PC-3 (cell line): ENCODE data around the gene ATXN10. TPM values are rescaled to one million over a fixed set of nuclear protein-coding genes. Genes with fewer than 3 reads are reported as not detected.
"Not testable (repeated sequence)": the region's sequence is repeated elsewhere in the genome, so short reads cannot be mapped to it uniquely, and the experiment has no call there.

Experiments
- ATAC-seq: fragments of 200-7000 bp; cut with Tn5 transposase; 2 replicates; pipeline ENCODE4 v1.9.1; 2020; ENCODE audit warnings: mild to moderate bottlenecking, moderate library complexity
- BruUV-seq: library from RNA; stranded (reverse); fragments of 400-500 nt; replicated peaks from 2 replicates; lab custom pipeline; 2021; lab: Mats Ljungman, UMichigan
- CTCF ChIA-PET: fragments of 300-600 bp; sonication (Branson Sonifier 250); formaldehyde crosslinking; loops from one replicate; lab custom pipeline; 2022; ENCODE audit warnings: antibody characterized with exemption; lab: Charles Lee
- POLR2A ChIA-PET: fragments of 300-600 bp; sonication (Branson Sonifier 250); formaldehyde crosslinking; loops from one replicate; lab custom pipeline; 2022; ENCODE audit warnings: antibody characterized with exemption; ENCODE audit not compliant: unreplicated experiment; lab: Charles Lee
- DNase-seq: peaks from one replicate; pipeline ENCODE4 v3.0.0-alpha.2; 2015
- H2AFZ ChIP-seq: fragments of 300-600 bp; sonication (generic); 2 replicates; pipeline ENCODE4 v1.6.0; 2016; ENCODE audit warnings: antibody characterized with exemption, low read length
- H3F3A ChIP-seq: fragments of 300-600 bp; sonication (generic); one replicate; pipeline ENCODE4 v1.6.0; 2017; ENCODE audit warnings: antibody characterized with exemption, low read length, control low read depth, mild to moderate bottlenecking; ENCODE audit not compliant: unreplicated experiment
- H3K27ac ChIP-seq: fragments of 300-600 bp; sonication (generic); 2 replicates; pipeline ENCODE4 v1.5.1; 2016; ENCODE audit warnings: mild to moderate bottlenecking, low read length
- H3K27me3 ChIP-seq: fragments of 300-600 bp; sonication (generic); 2 replicates; pipeline ENCODE4 v1.6.1; 2016; ENCODE audit warnings: low read length, mixed read lengths
- H3K36me3 ChIP-seq: fragments of 300-600 bp; sonication (generic); 2 replicates; pipeline ENCODE4 v1.6.1; 2016; ENCODE audit warnings: low read depth, mixed run types, low read length, mixed read lengths
- H3K4me1 ChIP-seq: fragments of 300-600 bp; sonication (generic); 2 replicates; pipeline ENCODE4 v1.5.1; 2016; ENCODE audit warnings: low read length; ENCODE audit not compliant: insufficient read depth
- H3K4me2 ChIP-seq: fragments of 300-600 bp; sonication (generic); 2 replicates; pipeline ENCODE4 v1.6.0; 2016; ENCODE audit warnings: low read length
- H3K4me3 ChIP-seq: fragments of 300-600 bp; sonication (generic); 2 replicates; pipeline ENCODE4 v1.5.1; 2016; ENCODE audit warnings: mild to moderate bottlenecking, low read length, mixed read lengths
- H3K79me2 ChIP-seq: fragments of 300-600 bp; sonication (generic); 2 replicates; pipeline ENCODE4 v1.6.1; 2017; ENCODE audit warnings: low read length, mixed read lengths
- H3K9ac ChIP-seq: fragments of 300-600 bp; sonication (generic); 2 replicates; pipeline ENCODE4 v1.6.0; 2016; ENCODE audit warnings: mild to moderate bottlenecking, low read length
- H3K9me2 ChIP-seq: fragments of 300-600 bp; sonication (generic); replicated peaks from 2 replicates; pipeline ENCODE4 v1.6.1; 2016; ENCODE audit warnings: mixed run types, low read length, mixed read lengths
- H3K9me3 ChIP-seq: fragments of 300-600 bp; sonication (generic); 2 replicates; pipeline ENCODE4 v1.6.1; 2016; ENCODE audit warnings: low read length, mixed read lengths
- H4K20me1 ChIP-seq: fragments of 300-600 bp; sonication (generic); 2 replicates; pipeline ENCODE4 v1.6.1; 2016; ENCODE audit warnings: low read length, mixed read lengths
- EZH2 ChIP-seq: fragments of 300-600 bp; sonication (generic); IDR thresholded peaks from one replicate; pipeline ENCODE4 v1.6.1; 2017; ENCODE audit warnings: antibody characterized with exemption, mild to moderate bottlenecking, low read length; ENCODE audit not compliant: unreplicated experiment
- EZH2phosphoT487 ChIP-seq: fragments of 300-600 bp; sonication (generic); IDR thresholded peaks from 2 replicates; pipeline ENCODE4 v1.6.1; 2018; ENCODE audit warnings: mild to moderate bottlenecking, antibody characterized with exemption, low read length, borderline replicate concordance
- intact Hi-C: fragments of 100-400 bp; cut with micrococcal nuclease; formaldehyde crosslinking; loops from 2 replicates; pipeline ENCODE4 v1.9.0; 2023
- total RNA-seq: library from RNA; depleted of rRNA; stranded (reverse); fragments of >200 nt; gene quantifications from 2 replicates; pipeline ENCODE4 v1.2.3, GENCODE V29; 2014
- TF ChIP-seq, protein P1 (sequence below): fragments of 300-600 bp; sonication (generic); conservative IDR thresholded peaks from 2 replicates; pipeline ENCODE4 v1.5.1; 2017; ENCODE audit warnings: antibody characterized with exemption, low read depth, mild to moderate bottlenecking, low read length

The ATXN10 gene
- total RNA-seq, 1 experiment from 2014 or later, result 40.6 TPM

DNA sequence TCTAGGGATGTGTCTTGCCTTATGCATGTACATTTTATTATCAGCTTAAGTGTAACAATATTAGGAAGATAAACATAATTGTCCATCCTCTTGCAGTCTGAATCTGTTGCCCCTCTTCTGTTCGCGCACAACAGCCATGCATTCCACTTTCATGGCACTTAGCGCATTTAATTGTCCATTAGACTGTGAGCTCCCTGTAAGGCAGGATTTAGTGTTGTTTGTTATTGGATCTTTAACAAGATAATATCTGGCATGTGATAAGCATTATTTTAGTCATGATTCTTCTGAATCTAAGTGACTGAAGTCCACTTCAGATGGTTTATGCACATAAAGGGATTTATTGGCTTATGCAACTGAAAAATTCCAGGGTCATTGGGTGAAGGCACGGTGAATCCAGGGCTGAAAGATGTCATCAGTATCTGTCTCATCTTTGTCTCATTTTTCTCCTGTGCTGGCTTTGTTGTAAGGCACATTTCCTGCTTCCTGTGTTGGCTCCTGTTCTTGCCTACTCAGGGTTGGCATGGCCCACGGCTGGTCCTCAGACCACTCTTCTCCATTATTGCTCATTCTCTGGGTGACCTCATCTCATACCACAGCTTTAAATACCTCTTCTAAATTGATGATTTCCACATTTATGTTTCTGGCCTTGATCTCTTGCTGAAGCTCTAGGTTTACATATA lies 37.6 kb downstream of the ATXN10 start:
- Histone ChIP-seq H3K4me1 (peaks cover 29% of the 10 kb centered on the region), H3K4me3 (no peak overlapping the region), H3F3A (no peaks in the 10 kb centered on the region), H3K36me3 (peaks cover 30% of the 10 kb centered on the region), H3K9me2 (no peaks in the 10 kb centered on the region), H3K9me3 (no peaks in the 10 kb centered on the region), H3K79me2 (peaks cover 78% of the 10 kb centered on the region), H2AFZ (no peak overlapping the region), H3K27me3 (no peaks in the 10 kb centered on the region), H3K9ac (no peak overlapping the region; the same call in 1 of the 2 replicates), H3K4me2 (peak overlapping the region; percentile 19; the same call in 1 of the 2 replicates), H3K27ac (peak overlapping the region; percentile 87), H4K20me1 (0 out of 2 replicates have a peak, but pooled peaks cover 4% of the 10 kb centered on the region)
- peak; percentile 91 for ATAC-seq
- intact Hi-C loops, result loop anchor here (5.0 kb wide), 1 partner anchor 62 kb away; no protein-coding TSS in a partner anchor
- CTCF ChIA-PET, result no interaction called here
- no TSS peak for BruUV-seq
- TF ChIP-seq EZH2, result no peak
- TF ChIP-seq, protein P1, sequence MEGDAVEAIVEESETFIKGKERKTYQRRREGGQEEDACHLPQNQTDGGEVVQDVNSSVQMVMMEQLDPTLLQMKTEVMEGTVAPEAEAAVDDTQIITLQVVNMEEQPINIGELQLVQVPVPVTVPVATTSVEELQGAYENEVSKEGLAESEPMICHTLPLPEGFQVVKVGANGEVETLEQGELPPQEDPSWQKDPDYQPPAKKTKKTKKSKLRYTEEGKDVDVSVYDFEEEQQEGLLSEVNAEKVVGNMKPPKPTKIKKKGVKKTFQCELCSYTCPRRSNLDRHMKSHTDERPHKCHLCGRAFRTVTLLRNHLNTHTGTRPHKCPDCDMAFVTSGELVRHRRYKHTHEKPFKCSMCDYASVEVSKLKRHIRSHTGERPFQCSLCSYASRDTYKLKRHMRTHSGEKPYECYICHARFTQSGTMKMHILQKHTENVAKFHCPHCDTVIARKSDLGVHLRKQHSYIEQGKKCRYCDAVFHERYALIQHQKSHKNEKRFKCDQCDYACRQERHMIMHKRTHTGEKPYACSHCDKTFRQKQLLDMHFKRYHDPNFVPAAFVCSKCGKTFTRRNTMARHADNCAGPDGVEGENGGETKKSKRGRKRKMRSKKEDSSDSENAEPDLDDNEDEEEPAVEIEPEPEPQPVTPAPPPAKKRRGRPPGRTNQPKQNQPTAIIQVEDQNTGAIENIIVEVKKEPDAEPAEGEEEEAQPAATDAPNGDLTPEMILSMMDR, result no peak
- no peak for TF ChIP-seq EZH2phosphoT487
- POLR2A ChIA-PET, result no interaction called here
- peak; percentile 74 for DNase-seq

DNA sequence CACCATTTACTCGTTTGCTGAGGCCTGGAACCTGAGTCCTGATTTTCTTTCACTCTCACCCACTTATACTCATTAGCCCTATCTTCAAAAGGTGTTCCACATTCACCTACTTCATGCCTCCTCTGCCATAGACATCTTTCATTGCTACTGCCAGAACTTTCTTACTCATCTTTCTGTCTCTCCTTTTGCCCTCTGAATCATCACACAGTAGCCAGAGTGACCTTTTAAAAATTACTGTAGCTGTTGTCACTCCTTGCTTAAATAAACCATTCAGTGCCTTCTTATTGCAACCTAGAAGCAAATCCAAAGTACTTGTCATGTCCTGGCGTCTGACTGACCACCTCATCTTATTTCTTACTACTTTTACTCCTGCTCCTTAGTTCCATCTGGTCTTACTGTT lies 38.2 kb downstream of the ATXN10 start:
- H3K79me2 ChIP-seq, result peaks cover 76% of the 10 kb centered on the region
- ChIA-PET CTCF (no interaction called here), POLR2A (no interaction called here)
- H3K9me3 ChIP-seq, result no peaks in the 10 kb centered on the region
- H3K9me2 ChIP-seq, result no peaks in the 10 kb centered on the region
- peak overlapping the region; percentile 87 for H3K27ac ChIP-seq
- H3K4me3 ChIP-seq, result no peak overlapping the region
- peak; percentile 68 for DNase-seq
- no peak overlapping the region; the same call in 1 of the 2 replicates for H3K9ac ChIP-seq
- H3K36me3 ChIP-seq, result peaks cover 26% of the 10 kb centered on the region
- intact Hi-C loops, result loop anchor here (5.0 kb wide), 1 partner anchor 63 kb away; no protein-coding TSS in a partner anchor
- TF ChIP-seq, protein P1, result no peak
- no peak for TF ChIP-seq EZH2phosphoT487
- TF ChIP-seq EZH2, result no peak
- no peaks in the 10 kb centered on the region for H3F3A ChIP-seq
- H3K4me1 ChIP-seq, result peaks cover 29% of the 10 kb centered on the region
- no peaks in the 10 kb centered on the region for H3K27me3 ChIP-seq
- BruUV-seq, result no TSS peak
- H3K4me2 ChIP-seq, result peak overlapping the region; percentile 19; the same call in 1 of the 2 replicates
- no peak overlapping the region for H2AFZ ChIP-seq
- H4K20me1 ChIP-seq, result 0 out of 2 replicates have a peak, but pooled peaks cover 4% of the 10 kb centered on the region
- peak; percentile 75 for ATAC-seq

DNA sequence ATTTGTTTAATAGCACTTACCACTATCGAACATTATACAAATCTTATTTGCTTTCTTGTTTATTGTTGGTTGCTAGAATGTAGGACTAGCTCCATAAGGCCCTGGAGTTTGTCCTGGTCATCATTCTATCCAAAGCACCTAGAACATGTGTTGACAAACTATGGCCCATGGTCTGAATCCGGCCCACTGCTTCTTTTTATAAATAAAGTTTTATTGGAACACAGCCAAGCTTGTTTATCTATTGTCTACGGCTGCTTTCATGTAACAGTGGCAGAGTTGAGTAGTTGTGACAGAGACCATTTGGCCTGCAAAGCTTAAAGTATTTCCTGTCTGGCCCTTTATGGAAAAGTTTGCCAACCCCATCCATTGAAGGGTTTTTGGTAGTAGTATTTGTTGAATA lies 38.8 kb downstream of the ATXN10 start:
- Histone ChIP-seq H3K36me3 (peaks cover 23% of the 10 kb centered on the region; the same call in 1 of the 2 replicates), H3F3A (no peaks in the 10 kb centered on the region), H3K9me3 (no peaks in the 10 kb centered on the region), H3K27me3 (no peaks in the 10 kb centered on the region), H3K4me3 (no peak overlapping the region), H3K79me2 (peaks cover 78% of the 10 kb centered on the region), H3K9ac (no peak overlapping the region), H3K4me1 (peaks cover 29% of the 10 kb centered on the region), H2AFZ (no peak overlapping the region), H3K9me2 (no peaks in the 10 kb centered on the region), H4K20me1 (0 out of 2 replicates have a peak, but pooled peaks cover 4% of the 10 kb centered on the region), H3K27ac (peak overlapping the region; percentile 87), H3K4me2 (peak overlapping the region; percentile 19; the same call in 1 of the 2 replicates)
- TF ChIP-seq EZH2, result no peak
- TF ChIP-seq, protein P1, result no peak
- TF ChIP-seq EZH2phosphoT487, result no peak
- BruUV-seq, result no TSS peak
- intact Hi-C loops, result no loop called here
- ChIA-PET POLR2A (no interaction called here), CTCF (no interaction called here)
- no peak for DNase-seq
- ATAC-seq, result no peak

DNA sequence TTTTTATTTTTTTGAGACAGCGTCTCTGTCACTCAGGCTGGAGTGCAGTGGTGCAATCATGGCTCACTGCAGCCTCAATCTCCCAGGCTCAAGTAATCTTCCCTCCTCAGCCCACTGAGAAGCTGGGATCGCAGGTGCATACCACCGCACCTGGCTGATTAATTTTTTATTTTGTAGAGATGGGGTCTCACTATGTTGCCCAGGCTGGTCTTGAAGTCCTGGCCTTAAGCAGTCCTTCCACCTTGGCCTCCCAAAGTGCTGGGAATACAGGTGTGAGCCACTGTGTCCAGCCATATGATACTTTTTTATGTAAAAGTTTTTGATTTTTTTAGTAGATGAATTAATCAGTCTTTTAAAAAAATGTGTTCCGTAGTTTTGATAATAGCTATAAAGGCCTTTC lies 42.8 kb downstream of the ATXN10 start:
- POLR2A ChIA-PET, H3K9me2 ChIP-seq, intact Hi-C loops, BruUV-seq, H3K27ac ChIP-seq, DNase-seq, H3K9ac ChIP-seq, H3K4me2 ChIP-seq, H2AFZ ChIP-seq, CTCF ChIA-PET, H3K9me3 ChIP-seq, H3K27me3 ChIP-seq, ATAC-seq, H3K4me3 ChIP-seq, H4K20me1 ChIP-seq, H3F3A ChIP-seq: not testable (repeated sequence)
- H3K79me2 ChIP-seq, result peaks cover 75% of the 10 kb centered on the region
- H3K4me1 ChIP-seq, result peaks cover 30% of the 10 kb centered on the region
- H3K36me3 ChIP-seq, result peaks cover 17% of the 10 kb centered on the region; the same call in 1 of the 2 replicates
